Duodenal mucosa (tissue), 2 donors: ENCODE measurements around the gene CDKN2D.

Experiments
- H3K27ac ChIP-seq: one replicate; pipeline ENCODE4 v1.7.0; 2013; ENCODE audit warnings: low read depth, low read length
- H3K27me3 ChIP-seq, 2 donors: one replicate each; pipeline ENCODE4 v1.7.0; 2013; ENCODE audit warnings: low read length in 2 of 2, control low read depth in 1 of 2; ENCODE audit not compliant: insufficient read depth in 2 of 2, control insufficient read depth in 1 of 2
- H3K36me3 ChIP-seq, 2 donors: one replicate each; pipeline ENCODE4 v1.7.0; 2013; ENCODE audit warnings: low read length in 2 of 2, control low read depth in 1 of 2; ENCODE audit not compliant: insufficient read depth in 2 of 2, control insufficient read depth in 1 of 2
- H3K4me1 ChIP-seq, 2 donors: one replicate each; pipeline ENCODE4 v1.7.0; 2013; ENCODE audit warnings: low read length in 2 of 2, control low read depth in 1 of 2; ENCODE audit not compliant: insufficient read depth in 2 of 2, control insufficient read depth in 1 of 2
- H3K4me3 ChIP-seq, 2 donors: one replicate each; pipeline ENCODE4 v1.7.0; 2013; ENCODE audit warnings: low read length in 2 of 2, low read depth in 1 of 2
- H3K9ac ChIP-seq, 2 donors: one replicate each; pipeline ENCODE4 v1.7.0; 2013; ENCODE audit warnings: low read length in 2 of 2, low read depth in 1 of 2
- H3K9me3 ChIP-seq, 2 donors: one replicate each; pipeline ENCODE4 v1.7.0; 2013; ENCODE audit warnings: low read length in 2 of 2, control low read depth in 1 of 2; ENCODE audit not compliant: control insufficient read depth in 1 of 2

Gene CDKN2D

DNA sequence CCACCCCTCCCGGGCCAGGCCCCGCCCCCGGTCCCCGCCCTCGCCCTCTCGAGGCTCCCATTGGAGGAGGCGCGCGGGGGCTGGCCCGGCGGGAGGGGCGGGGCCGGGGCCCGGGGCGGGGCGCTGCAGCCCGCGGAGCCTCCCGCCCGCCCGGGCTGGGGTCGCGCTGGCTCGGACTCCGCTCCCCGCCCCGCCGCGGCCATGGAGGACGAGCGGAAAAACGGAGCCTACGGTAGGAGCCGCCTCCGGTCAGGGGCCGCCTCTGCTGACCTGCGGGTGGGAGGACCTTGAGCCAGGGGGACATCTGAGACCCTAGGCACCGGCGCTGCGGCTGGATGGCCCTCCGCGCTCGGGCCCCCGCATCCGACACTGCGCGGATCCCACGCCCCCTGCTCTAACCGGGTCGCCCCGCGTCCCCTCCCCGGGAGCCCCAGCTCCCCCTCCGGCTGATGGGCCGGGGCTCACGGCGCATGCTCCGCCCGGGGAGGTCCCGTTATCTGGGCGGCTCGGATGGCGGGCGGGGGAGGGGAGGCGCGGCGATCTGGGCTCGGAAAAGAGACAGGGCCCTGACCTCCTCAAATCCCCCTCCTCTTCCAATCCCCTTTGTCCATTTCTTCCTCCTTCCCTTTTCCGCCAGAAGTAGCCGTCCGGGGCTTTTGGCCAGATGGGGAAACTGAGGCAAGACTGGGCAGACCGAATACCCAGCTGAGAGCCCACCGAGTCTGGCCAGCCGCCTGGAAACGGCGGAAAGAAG, 33.7 kb upstream of the CDKN2D start:
- Histone ChIP-seq H3K9ac (peak overlapping the region; percentile 69 to 76), H3K27me3 (no peaks in the 10 kb centered on the region), H3K4me3 (peak overlapping the region; percentile 75 to 83), H3K36me3 (no peaks in the 10 kb centered on the region), H3K9me3 (no peaks in the 10 kb centered on the region), H3K27ac (peak overlapping the region; percentile 87), H3K4me1 (peaks cover 0 to 16% of the 10 kb centered on the region in 2 donors)

DNA sequence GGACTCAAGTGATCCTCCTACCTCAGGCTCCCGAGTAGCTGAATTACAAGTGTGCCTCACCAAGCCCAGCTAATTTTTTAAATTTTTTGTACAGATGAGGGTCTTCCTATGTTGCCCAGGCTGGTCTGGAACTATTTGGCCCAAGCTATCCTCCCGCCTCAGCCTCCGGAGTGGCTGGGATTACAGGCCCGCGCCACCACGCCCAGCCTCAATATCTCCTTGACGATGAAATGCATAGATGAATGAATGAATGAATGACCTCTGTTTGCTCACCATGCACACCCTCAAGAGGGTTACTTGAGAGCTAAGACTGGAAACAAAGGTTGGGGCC, 33.2 kb upstream of the CDKN2D start:
- Histone ChIP-seq H3K36me3 (no peaks in the 10 kb centered on the region), H3K9ac (no peak overlapping the region), H3K27ac (no peak overlapping the region), H3K4me1 (peaks cover 0 to 16% of the 10 kb centered on the region in 2 donors), H3K9me3 (no peaks in the 10 kb centered on the region), H3K4me3 (peak overlapping the region in 1 of 2 donors; percentile 22), H3K27me3 (no peaks in the 10 kb centered on the region)

DNA sequence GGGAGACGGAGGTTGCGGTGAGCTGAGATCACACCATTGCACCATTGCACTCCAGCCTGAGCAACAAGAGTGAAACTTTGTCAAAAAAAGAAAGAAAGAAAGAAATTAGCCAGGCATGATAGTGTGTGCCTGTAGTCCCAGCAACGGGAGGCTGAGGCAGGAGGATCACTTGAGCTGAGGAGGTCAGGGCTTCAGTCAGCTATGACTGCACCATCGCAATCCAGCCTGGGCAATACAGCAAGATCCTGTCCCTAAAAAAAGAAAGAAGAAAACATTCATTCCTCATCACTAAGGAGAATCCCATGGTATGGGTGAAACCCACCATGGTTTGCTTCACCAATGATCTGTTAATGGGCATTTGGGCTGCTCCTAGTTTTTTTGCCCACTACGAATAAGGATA, 31.4 kb upstream of the CDKN2D start:
- H3K4me1 ChIP-seq: peaks cover 0 to 22% of the 10 kb centered on the region in 2 donors
- no peaks in the 10 kb centered on the region for H3K9me3 ChIP-seq
- no peak overlapping the region for H3K9ac ChIP-seq
- H3K27ac ChIP-seq: no peak overlapping the region
- no peak overlapping the region for H3K4me3 ChIP-seq
- H3K36me3 ChIP-seq: no peaks in the 10 kb centered on the region
- no peaks in the 10 kb centered on the region for H3K27me3 ChIP-seq

DNA sequence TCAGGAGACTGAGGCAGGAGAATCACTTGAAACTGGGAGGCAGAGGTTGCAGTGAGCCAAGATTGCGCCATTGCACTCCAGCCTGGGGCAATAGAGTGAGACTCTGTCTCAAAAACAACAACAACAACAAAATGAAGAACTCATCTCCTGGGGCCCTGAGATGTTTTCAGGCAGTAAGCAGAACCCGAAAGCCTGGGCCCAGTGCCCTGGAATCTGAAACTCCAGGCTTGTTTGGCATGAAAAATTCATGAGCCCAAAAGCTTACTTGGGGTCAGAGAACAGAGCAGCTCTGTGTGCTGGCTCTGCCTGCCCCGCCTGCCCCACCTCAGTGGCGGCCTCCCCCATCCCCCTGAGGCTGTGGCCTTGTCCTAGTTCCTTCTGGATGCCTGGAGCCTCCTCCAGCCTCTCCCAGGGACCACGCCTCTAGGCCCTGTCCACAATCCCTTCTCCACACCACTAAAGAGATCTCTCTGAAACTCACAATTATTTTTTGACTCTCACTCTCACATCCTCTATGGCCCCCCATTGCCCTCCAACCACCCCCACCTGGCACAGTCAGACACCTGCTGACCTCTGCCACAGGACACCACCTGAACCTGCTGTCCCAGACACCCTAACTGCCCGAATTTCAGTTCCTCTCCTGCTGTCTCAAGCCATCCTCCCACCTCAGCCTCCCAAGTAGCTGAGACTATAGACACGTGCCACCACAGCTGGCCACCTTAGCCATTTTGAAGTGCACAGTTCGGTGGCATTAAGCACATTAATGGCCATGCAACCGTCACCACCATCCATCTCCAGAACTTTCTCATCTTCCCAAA, 25.2 kb upstream of the CDKN2D start:
- Histone ChIP-seq H3K4me1 (peaks cover 6 to 18% of the 10 kb centered on the region in 2 donors), H3K4me3 (no peak overlapping the region), H3K9me3 (no peaks in the 10 kb centered on the region), H3K36me3 (no peaks in the 10 kb centered on the region), H3K9ac (no peak overlapping the region), H3K27ac (no peak overlapping the region), H3K27me3 (no peaks in the 10 kb centered on the region)

DNA sequence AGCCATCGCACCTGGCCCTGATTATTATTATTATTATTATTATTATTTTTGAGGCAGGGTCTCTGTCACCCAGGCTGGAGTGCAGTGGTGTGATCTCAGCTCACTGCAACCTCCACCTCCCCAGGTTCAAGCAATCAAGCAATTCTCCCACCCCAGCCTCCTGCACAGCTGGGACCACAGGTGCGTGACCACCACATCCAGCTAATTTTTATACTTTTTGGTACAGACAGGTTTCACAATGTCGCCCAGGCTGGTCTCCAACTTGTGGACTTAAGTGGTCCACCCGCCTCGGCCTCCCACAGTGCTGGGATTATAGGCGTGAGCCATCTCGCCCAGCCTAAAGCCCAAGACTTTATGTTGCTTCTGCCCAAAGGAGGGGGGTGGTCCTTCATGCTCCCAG, 24.4 kb upstream of the CDKN2D start:
- no peaks in the 10 kb centered on the region for H3K27me3 ChIP-seq
- H3K9ac ChIP-seq: no peak overlapping the region
- H3K4me1 ChIP-seq: peaks cover 6 to 18% of the 10 kb centered on the region in 2 donors
- H3K9me3 ChIP-seq: no peaks in the 10 kb centered on the region
- no peak overlapping the region for H3K4me3 ChIP-seq
- no peaks in the 10 kb centered on the region for H3K36me3 ChIP-seq
- H3K27ac ChIP-seq: no peak overlapping the region

DNA sequence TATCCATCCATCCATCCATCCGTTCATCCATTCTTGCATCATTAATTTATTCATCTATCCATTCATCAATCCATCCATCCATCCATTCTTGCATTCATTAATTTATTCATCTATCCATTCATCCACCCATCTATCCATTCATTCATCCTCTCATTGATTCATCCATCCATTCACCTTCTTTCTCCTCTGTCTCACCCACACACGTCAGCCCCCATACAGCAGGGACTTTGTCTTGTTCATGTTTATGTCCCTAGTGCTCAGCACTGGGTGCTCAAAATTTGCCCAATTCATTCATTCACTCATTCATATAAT, 19.0 kb upstream of the CDKN2D start:
- no peak overlapping the region for H3K9ac ChIP-seq
- H3K36me3 ChIP-seq: peaks cover 3 to 8% of the 10 kb centered on the region in 2 donors
- H3K4me1 ChIP-seq: no peaks in the 10 kb centered on the region
- H3K9me3 ChIP-seq: no peaks in the 10 kb centered on the region
- H3K27ac ChIP-seq: no peak overlapping the region
- no peaks in the 10 kb centered on the region for H3K27me3 ChIP-seq
- H3K4me3 ChIP-seq: no peak overlapping the region

DNA sequence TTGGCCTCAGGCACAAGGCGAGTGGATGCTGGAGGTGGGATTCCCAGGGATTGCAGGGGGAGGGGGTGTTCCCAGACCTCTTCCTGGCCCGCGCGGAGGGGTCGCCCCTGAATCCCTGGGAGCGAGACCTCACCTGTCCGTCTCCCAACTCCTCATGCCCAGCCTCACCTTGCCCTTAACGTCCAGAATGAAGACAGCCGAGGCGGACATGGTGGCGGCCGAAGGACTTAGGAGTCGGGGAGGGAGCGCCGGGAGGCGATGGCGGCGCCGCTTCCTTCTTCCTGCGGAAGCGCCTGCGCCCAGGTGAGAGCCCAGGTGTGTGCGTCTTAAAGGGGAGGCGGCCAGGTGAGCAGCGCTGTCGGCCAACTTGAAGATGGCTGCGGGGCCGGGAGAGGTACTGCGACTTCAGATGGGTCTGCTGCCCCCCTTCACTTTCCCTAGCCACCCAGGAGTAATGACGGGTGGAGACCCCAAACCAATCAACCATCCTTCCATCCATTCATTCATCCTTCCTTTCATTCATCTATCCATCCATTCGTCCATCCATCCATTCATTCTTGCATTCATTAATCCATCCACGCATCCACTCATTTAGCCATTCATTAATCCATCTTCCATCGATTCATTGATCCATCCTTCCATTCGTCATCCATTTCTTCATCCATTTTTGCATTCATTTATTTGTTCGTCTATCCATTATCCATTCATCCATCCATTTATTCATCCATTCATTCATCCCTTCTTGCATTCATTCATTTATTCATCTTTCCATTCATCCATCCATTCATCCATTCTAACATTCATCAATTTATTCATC, 18.5 kb upstream of the CDKN2D start, which contains the start of gene AP1M2:
Gene AP1M2, minus strand, starts transcription at position 291 of the 817 bp plus-strand sequence. Its CDS starts 81 bp downstream, at position 210.
- Histone ChIP-seq H3K27ac (no peak within 1 kb of the TSS), H3K4me1 (no peaks in the 10 kb centered on the region), H3K9me3 (no peaks in the 10 kb centered on the region), H3K9ac (peak within 1 kb of the TSS; percentile 74 to 80), H3K4me3 (peak within 1 kb of the TSS; percentile 79 to 86), H3K36me3 (peaks cover 3 to 8% of the 10 kb centered on the region in 2 donors), H3K27me3 (no peaks in the 10 kb centered on the region)

DNA sequence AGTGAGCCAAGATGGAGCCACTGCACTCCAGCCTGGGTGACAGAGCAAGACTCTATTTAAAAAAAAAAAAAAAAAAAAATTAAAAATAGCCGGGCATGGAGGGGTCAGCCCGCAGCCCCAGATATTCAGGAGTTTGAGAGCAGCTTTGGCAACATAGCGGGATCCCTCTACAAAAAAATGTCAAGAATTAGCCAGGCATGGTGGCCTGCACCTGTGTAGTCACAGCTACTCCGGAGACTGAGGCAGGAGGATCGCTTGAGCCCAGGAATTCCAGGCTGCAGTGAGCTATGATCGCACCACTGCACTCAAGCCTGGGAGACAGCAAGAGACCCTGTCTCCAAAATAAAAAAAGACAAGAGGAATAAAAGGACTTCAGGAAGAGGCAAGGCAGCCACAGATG, 17.6 kb upstream of the CDKN2D start:
- H3K36me3 ChIP-seq: peaks cover 6 to 9% of the 10 kb centered on the region in 2 donors
- H3K27ac ChIP-seq: no peak overlapping the region
- no peaks in the 10 kb centered on the region for H3K27me3 ChIP-seq
- H3K4me1 ChIP-seq: peaks cover 0 to 3% of the 10 kb centered on the region in 2 donors
- peak overlapping the region; percentile 79 to 86 for H3K4me3 ChIP-seq
- no peaks in the 10 kb centered on the region for H3K9me3 ChIP-seq
- H3K9ac ChIP-seq: peak overlapping the region; percentile 74 to 80

DNA sequence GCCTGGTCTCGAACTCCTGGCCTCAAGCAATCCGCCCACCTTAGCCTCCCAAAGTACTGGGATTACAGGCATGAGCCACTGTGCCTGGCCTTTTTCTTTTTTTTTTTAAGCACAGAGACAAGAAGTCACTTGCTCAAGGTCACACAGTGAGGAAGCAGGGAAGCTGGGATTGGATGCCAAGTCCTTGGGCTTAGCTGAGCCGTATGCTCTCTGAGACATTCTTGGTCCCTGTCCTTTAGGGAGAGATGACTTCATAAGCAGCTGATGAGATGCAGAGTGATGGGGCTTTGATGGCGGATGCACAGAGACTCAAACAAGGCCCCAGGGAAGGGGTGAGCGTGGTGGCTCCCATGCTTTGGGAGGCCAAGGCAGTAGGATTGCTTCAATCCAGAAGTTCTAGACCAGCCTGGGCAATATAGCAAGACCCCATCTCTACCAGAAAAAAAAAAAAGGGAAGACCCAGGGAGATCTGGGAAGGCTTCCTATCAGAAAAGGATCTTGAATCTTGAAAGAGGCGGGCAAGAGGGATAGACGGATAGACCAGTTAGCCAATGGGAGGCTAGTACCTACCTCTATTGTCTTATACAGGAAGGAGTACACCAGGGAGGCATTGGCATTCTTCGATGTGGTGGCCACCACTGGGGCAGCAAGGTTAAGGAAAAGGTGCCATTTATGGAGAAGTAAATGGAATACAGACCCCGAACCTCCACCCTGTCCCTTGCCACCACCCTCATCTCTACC, 14.4 kb upstream of the CDKN2D start:
- no peak overlapping the region for H3K9ac ChIP-seq
- no peak overlapping the region for H3K27ac ChIP-seq
- H3K4me3 ChIP-seq: no peak overlapping the region
- no peaks in the 10 kb centered on the region for H3K9me3 ChIP-seq
- peaks cover 0 to 7% of the 10 kb centered on the region in 2 donors for H3K4me1 ChIP-seq
- no peaks in the 10 kb centered on the region for H3K27me3 ChIP-seq
- peaks cover 12 to 17% of the 10 kb centered on the region in 2 donors for H3K36me3 ChIP-seq
